Skeletal muscle tissue (tissue), 4 donors: ENCODE data around the gene RNF180. TPM values are rescaled to one million over a fixed set of nuclear protein-coding genes. Genes with fewer than 3 reads are reported as not detected.

ENCODE experiments used
- H3K27ac ChIP-seq: one replicate; pipeline ENCODE4 v1.7.0; 2013; ENCODE audit warnings: mild to moderate bottlenecking, low read depth, low read length, inconsistent platforms
- H3K27me3 ChIP-seq, 3 donors: one replicate each; pipeline ENCODE4 v1.7.0; 2013; ENCODE audit warnings: low read length in 3 of 3; ENCODE audit not compliant: control insufficient read depth in 3 of 3, insufficient read depth in 3 of 3
- H3K36me3 ChIP-seq, 3 donors: one replicate each; pipeline ENCODE4 v1.7.0; 2013; ENCODE audit warnings: low read length in 3 of 3; ENCODE audit not compliant: control insufficient read depth in 3 of 3, insufficient read depth in 3 of 3
- H3K4me1 ChIP-seq, 3 donors: one replicate each; pipeline ENCODE4 v1.7.0; 2013; ENCODE audit warnings: low read length in 3 of 3, mild to moderate bottlenecking in 3 of 3; ENCODE audit not compliant: control insufficient read depth in 3 of 3, insufficient read depth in 3 of 3
- H3K4me3 ChIP-seq, 3 donors: one replicate each; pipeline ENCODE4 v1.7.0; 2013; ENCODE audit warnings: low read length in 3 of 3
- H3K9ac ChIP-seq, 3 donors: one replicate each; pipeline ENCODE4 v1.7.0; 2013; ENCODE audit warnings: low read length in 3 of 3, mild to moderate bottlenecking in 3 of 3, moderate library complexity in 2 of 3, low read depth in 1 of 3
- H3K9me3 ChIP-seq, 3 donors: one replicate each; pipeline ENCODE4 v1.7.0; 2013; ENCODE audit warnings: low read length in 3 of 3; ENCODE audit not compliant: control insufficient read depth in 3 of 3
- total RNA-seq: library from RNA; depleted of rRNA; stranded (reverse); fragments of >200 nt; gene quantifications from one replicate; pipeline ENCODE4 v1.2.3, GENCODE V29; 2014
- donor health status: Osteomylitis.

Gene RNF180, protein sequence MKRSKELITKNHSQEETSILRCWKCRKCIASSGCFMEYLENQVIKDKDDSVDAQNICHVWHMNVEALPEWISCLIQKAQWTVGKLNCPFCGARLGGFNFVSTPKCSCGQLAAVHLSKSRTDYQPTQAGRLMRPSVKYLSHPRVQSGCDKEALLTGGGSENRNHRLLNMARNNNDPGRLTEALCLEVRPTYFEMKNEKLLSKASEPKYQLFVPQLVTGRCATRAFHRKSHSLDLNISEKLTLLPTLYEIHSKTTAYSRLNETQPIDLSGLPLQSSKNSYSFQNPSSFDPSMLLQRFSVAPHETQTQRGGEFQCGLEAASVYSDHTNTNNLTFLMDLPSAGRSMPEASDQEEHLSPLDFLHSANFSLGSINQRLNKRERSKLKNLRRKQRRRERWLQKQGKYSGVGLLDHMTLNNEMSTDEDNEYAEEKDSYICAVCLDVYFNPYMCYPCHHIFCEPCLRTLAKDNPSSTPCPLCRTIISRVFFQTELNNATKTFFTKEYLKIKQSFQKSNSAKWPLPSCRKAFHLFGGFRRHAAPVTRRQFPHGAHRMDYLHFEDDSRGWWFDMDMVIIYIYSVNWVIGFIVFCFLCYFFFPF
- 2.6 TPM for total RNA-seq

DNA sequence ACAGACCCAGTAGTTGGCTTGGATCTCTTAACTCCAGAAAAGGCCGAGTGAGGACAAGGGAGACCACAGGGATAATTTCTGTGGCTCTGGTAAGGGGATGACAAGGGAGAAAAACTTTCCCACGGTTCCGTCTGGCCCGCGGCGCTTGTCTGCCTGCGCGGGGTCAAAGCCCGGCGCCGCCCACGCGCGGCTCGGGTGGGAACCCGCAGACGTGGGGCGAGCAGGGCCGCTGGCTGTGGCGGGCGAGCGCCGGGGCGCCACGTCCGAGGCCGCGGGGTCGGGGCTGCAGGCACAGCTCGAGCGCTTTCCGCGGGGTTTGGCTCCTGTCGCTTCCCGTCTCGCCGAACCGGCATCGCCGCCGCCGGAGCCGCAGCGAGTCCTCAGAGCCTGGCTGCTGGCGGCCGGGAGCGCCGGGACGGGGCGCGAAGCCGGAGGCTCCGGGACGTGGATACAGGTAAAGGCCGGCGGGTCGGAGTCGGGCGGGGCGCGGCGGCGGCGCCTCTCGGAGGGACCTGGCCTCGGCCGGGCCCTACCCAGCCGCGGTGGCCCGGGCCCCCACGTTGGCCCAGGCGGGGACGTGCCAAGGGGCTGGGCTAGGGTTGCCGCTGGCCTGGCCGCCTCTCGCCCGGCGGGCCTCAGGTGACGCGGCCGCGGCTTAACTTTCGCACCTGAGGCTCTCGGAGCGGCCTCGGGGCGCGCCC is at the start of gene RNF180:
Gene RNF180, plus strand, starts transcription at position 344 of the 701 bp plus-strand sequence. CDS start 34,965 bp downstream, outside the sequence.
- peak within 1 kb of the TSS; percentile 81 to 88 (median 85) for H3K9ac ChIP-seq
- peaks cover 0 to 3% (median 3%) of the 10 kb centered on the region in 3 donors for H3K4me1 ChIP-seq
- H3K27ac ChIP-seq = peak within 1 kb of the TSS; percentile 20
- H3K27me3 ChIP-seq = no peaks in the 10 kb centered on the region
- no peaks in the 10 kb centered on the region for H3K9me3 ChIP-seq
- no peaks in the 10 kb centered on the region for H3K36me3 ChIP-seq
- peak within 1 kb of the TSS; percentile 80 to 89 (median 84) for H3K4me3 ChIP-seq

DNA sequence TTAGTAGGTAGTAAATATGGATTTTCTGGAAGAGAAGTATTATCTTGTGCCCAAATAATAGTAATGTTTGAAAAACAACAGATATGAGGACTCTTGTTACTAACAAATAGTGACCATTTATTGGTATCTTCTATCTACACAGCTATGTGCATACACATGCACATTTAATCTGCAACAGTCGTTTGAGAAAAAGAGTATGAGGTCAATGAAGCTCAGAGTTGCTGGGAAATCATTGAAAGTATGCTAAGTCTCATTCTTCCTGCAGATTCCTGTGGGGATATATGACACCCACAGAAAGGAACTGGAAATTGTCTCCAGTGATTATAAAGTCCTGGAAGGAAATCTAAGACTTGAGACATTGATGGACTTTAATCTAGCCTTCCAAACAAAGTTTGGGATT is 40.1 kb upstream of the RNF180 start:
- Histone ChIP-seq H3K4me1 (no peaks in the 10 kb centered on the region), H3K9me3 (no peaks in the 10 kb centered on the region), H3K36me3 (no peaks in the 10 kb centered on the region), H3K27ac (no peak overlapping the region), H3K9ac (no peak overlapping the region), H3K4me3 (no peak overlapping the region), H3K27me3 (no peaks in the 10 kb centered on the region)

DNA sequence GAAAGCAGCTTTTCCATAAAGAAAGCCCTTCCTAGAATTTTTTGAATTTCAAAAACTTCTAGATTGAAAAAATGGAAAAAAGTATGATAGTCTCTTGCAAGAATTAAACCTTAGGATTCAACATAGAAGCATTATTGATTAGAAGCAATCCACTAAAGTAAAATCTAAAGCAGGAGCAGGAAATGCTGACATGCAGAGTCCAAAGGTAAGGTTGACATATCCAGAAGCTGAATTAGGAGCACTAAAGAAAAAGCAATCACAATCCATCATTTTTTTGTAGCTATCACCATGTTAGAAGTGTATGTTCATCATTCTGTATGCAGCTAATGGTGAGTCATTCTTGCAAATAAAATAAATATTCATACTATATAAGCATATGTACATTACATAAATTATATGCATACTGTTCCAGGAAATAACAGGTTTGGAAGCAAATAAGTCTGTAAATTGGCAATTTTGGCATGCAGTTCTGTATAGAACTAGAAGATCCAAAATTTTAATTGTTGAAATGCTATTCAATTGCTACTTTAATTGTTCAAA is 39.4 kb upstream of the RNF180 start:
- no peaks in the 10 kb centered on the region for H3K36me3 ChIP-seq
- no peak overlapping the region for H3K4me3 ChIP-seq
- H3K27me3 ChIP-seq = no peaks in the 10 kb centered on the region
- no peaks in the 10 kb centered on the region for H3K4me1 ChIP-seq
- H3K9me3 ChIP-seq = no peaks in the 10 kb centered on the region
- H3K27ac ChIP-seq = no peak overlapping the region
- H3K9ac ChIP-seq = no peak overlapping the region

DNA sequence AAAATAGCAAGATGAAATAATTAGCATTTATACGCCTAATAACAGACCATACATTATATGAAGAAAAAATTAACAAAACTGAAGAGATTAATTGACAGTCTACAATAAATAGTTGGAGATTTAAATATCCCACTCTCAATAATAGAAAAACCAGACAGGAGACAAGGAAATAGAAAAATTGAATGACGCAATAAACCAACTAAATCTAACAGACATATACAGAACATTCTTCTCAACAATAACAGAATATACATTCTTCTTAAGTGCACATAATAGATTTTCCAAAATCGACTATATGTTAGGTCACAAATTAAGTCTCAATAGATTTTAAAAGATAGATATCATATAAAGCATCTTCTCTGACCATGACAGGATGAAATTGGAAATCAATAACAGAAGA is 25.6 kb upstream of the RNF180 start:
- H3K4me1 ChIP-seq = peaks cover 7% of the 10 kb centered on the region in 3 donors
- H3K27ac ChIP-seq = no peak overlapping the region
- H3K9ac ChIP-seq = no peak overlapping the region
- no peak overlapping the region for H3K4me3 ChIP-seq
- H3K9me3 ChIP-seq = no peaks in the 10 kb centered on the region
- H3K27me3 ChIP-seq = no peaks in the 10 kb centered on the region
- H3K36me3 ChIP-seq = no peaks in the 10 kb centered on the region

DNA sequence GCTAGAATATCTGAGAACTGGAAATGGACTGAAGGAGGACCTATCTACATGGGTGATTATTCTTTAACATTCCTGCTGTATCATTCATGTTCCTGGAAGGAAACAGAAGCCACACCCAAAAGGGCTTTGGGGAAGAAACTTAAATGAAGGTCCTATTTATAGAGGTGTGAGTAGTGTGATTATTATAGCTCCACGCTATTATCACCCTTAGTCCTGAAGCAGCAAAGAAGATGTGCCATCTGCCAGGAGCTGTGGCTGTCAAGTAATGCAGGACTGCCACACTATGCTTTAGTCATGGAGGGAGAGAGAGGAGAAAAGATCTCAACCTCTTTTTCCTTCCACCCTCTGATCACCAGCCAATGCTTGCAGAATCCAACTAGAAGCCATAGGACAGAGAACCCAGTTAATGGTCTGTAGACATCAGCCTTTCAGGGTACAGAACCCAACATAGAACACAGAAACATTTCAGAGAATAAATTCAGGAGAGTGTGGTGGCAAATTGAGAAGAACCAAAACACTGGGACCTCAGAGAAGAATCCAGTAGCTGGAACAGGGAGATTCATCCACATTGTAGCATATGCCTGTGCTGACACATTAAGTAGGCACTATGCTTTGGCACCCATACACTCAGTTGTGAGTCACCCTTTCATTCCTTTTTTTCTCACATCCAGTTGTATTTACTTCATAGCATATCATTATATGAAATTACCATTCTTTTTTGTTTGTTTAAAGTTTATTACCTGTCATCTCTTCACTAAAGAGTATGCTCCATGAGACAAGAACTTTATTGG is 21.0 kb upstream of the RNF180 start:
- Histone ChIP-seq H3K9ac (peak overlapping the region in 1 of 3 donors; percentile 23), H3K4me3 (no peak overlapping the region), H3K36me3 (no peaks in the 10 kb centered on the region), H3K4me1 (peaks cover 7 to 10% (median 7%) of the 10 kb centered on the region in 3 donors), H3K9me3 (no peaks in the 10 kb centered on the region), H3K27ac (no peak overlapping the region), H3K27me3 (no peaks in the 10 kb centered on the region)

DNA sequence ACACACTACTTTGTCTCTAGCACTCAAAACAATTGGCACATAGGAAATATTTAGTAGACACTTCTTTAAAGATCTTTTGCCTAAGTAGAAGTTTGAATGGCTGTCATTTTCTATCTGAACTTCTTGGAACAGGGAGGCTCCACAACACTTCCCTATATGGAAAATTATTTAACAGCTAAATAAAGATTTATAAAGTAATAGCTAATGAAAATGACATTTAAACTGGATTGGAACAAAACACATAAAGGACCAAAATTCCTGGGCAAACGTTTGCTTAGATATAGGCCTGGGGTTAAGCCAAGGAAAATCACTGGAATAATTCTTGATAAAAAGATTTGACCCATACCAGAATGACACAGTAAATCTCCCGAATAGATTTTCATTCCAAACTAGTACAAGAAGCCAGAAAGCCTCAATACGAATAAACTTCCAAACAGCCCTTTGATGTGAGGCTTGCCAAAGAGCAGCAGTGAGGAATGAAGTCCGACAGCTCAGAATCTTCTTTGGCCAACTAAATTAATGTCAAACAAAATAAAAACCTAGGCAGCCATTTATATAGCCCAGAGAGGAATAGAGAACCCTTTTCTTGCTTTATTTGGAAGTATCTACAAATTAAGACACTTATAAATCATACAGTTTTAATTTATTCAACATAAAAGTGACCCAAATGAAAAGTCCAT is 20.3 kb upstream of the RNF180 start:
- Histone ChIP-seq H3K9ac (no peak overlapping the region), H3K4me3 (no peak overlapping the region), H3K36me3 (no peaks in the 10 kb centered on the region), H3K9me3 (no peaks in the 10 kb centered on the region), H3K4me1 (peaks cover 7 to 10% (median 7%) of the 10 kb centered on the region in 3 donors), H3K27me3 (no peaks in the 10 kb centered on the region), H3K27ac (no peak overlapping the region)

DNA sequence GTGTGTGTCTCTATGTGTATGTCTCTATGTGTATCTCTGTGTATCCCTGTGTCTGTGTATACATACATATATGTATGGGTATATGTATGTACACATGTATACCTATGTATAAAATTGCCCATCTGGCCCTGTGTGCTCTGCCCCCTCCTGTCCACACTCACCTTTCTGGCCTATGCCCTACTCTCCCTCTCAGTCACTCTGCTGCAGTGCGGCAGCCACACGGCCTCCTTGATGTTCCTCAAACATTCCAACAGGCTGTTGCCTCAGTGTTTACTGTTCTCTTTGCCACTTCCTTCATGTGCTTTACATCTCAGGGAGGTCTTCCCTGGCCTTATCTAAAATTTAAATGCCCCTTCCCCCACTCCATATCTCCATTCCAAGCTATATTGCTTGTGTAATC is 18.3 kb upstream of the RNF180 start:
- Histone ChIP-seq H3K4me3 (no peak overlapping the region), H3K27ac (no peak overlapping the region), H3K4me1 (peaks cover 7 to 10% (median 7%) of the 10 kb centered on the region in 3 donors), H3K27me3 (no peaks in the 10 kb centered on the region), H3K36me3 (no peaks in the 10 kb centered on the region), H3K9ac (no peak overlapping the region), H3K9me3 (no peaks in the 10 kb centered on the region)

DNA sequence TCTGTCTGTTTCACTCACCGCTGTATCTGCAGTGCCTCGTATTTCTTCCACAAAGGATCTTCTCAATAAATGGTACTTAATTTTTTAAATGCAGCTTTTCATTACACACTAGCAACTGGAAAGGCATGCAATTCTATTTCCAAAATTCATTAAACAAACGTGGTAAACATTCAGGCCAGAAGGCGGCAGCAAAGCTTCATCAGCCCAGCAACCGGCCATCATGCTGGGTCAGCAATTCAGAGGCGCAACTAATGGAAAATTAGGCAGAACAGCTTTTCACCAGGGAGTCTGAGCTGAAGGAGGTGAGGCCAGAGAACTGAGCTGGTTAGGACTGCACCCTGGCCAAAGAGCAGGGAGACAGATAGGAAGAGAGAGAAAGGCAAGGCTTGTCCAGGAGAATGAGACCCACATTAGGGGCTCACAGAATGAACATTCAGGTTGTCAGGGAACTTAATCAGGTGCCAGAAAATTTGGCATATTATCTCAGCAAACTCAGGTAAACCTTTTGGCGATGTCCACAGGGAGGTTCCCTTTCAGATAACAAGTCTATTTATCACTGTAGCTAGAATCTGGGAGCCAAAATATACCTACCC is 17.7 kb upstream of the RNF180 start:
- H3K4me1 ChIP-seq = peaks cover 7 to 10% (median 7%) of the 10 kb centered on the region in 3 donors
- H3K4me3 ChIP-seq = no peak overlapping the region
- H3K36me3 ChIP-seq = no peaks in the 10 kb centered on the region
- no peaks in the 10 kb centered on the region for H3K9me3 ChIP-seq
- no peak overlapping the region for H3K27ac ChIP-seq
- no peak overlapping the region for H3K9ac ChIP-seq
- no peaks in the 10 kb centered on the region for H3K27me3 ChIP-seq

DNA sequence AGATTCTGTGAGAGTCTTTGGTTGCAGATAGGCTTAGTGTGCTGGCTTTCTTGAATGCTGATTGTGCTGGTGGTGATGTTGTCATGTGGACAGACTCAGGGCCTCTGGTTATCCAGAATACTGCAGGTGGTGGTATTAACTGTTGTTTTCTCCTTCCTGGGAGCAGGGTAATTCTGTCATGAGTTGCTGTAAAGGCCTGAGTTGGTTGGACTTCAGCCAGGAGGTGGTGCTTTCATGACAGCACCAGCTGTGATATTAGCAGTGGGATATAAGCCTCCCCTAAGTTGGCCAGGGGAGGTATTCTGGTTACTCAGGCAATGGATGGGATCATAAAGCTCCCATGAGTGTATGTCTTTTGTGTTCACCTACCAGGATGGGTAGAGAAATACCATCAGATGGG is 16.4 kb upstream of the RNF180 start:
- Histone ChIP-seq H3K36me3 (no peaks in the 10 kb centered on the region), H3K4me3 (no peak overlapping the region), H3K27me3 (no peaks in the 10 kb centered on the region), H3K4me1 (peaks cover 7 to 10% (median 7%) of the 10 kb centered on the region in 3 donors), H3K9me3 (peaks cover 0 to 4% (median 0%) of the 10 kb centered on the region in 3 donors), H3K27ac (no peak overlapping the region), H3K9ac (no peak overlapping the region)
